ENCODE results near the gene PCNP. TPM values are rescaled to one million over a fixed set of nuclear protein-coding genes. Genes with fewer than 3 reads are reported as not detected.

Gene PCNP
- total RNA-seq, 4 donors from 2014 or later = 105 to 186 (median 124) TPM

- 0% methylated on average over 18 of the region's 35 CpGs for whole genome bisulfite sequencing
- Histone ChIP-seq H3K36me3 (peaks cover 0 to 22% (median 20%) of the 10 kb centered on the region in 4 donors), H3K27me3 (peaks cover 0 to 23% (median 0%) of the 10 kb centered on the region in 4 donors), H3K4me3 (peak within 1 kb of the TSS; percentile 63 to 87 (median 74)), H3K4me1 (peaks cover 13 to 34% (median 31%) of the 10 kb centered on the region in 4 donors), H3K27ac (replicated peaks in 1 of 4) (peak within 1 kb of the TSS; percentile 85 to 91 (median 88)), H3K9me3 (no peaks in the 10 kb centered on the region)
- TF ChIP-seq POLR2AphosphoS5 (IDR thresholded peaks at IDR 0.05) (peak; percentile 96 to 98), POLR2A (IDR thresholded peaks at IDR 0.05; ENCODE audit: low read depth) (peak; percentile 49), CTCF (IDR thresholded peaks at IDR 0.05) (no peak), EP300 (IDR thresholded peaks at IDR 0.05) (no peak)
- DNase-seq (ENCODE audit: extremely low spot score) = peak; percentile 97
- intact Hi-C loops (cut with DNase I) = loop anchor here (5.0 kb wide), 1 partner anchor 49 kb away; the partner anchor contains the start of gene SENP7
These were observed 12.2 kb upstream of the PCNP start, which contains the start of gene TRMT10C for GRCh38 chr3:101561630-101562328. Gene TRMT10C, plus strand, starts transcription at chr3:101561868. Its CDS starts 2,914 bp downstream, at chr3:101564782.

- WGBS = 90% methylated on average over 6 of the region's 6 CpGs
- H3K36me3 ChIP-seq = peaks cover 0 to 33% (median 30%) of the 10 kb centered on the region in 4 donors
- H3K9me3 ChIP-seq = no peaks in the 10 kb centered on the region
- no peak for TF ChIP-seq CTCF (IDR thresholded peaks at IDR 0.05)
- no peak for TF ChIP-seq POLR2AphosphoS5 (IDR thresholded peaks at IDR 0.05)
- no peak for TF ChIP-seq EP300 (IDR thresholded peaks at IDR 0.05)
- no peak for TF ChIP-seq POLR2A (IDR thresholded peaks at IDR 0.05; ENCODE audit: low read depth)
- intact Hi-C loops (cut with DNase I) = no loop called here
- no peak overlapping the region for H3K27ac ChIP-seq (replicated peaks in 1 of 4)
- no peaks in the 10 kb centered on the region for H3K27me3 ChIP-seq
- no peak for DNase-seq (ENCODE audit: extremely low spot score)
- peaks cover 7 to 29% (median 28%) of the 10 kb centered on the region in 4 donors for H3K4me1 ChIP-seq
- no peak overlapping the region for H3K4me3 ChIP-seq
These were observed 6.3 kb upstream of the PCNP start for GRCh38 chr3:101567528-101568317.

- Histone ChIP-seq H3K4me1 (peaks cover 17 to 22% (median 21%) of the 10 kb centered on the region in 4 donors), H3K4me3 (no peak overlapping the region), H3K9me3 (no peaks in the 10 kb centered on the region), H3K27me3 (no peaks in the 10 kb centered on the region), H3K27ac (replicated peaks in 1 of 4) (no peak overlapping the region), H3K36me3 (peaks cover 0 to 16% (median 15%) of the 10 kb centered on the region in 4 donors)
- intact Hi-C loops (cut with DNase I) = loop anchor here (10.0 kb wide), 1 partner anchor 616 kb away; no protein-coding TSS in a partner anchor
- DNase-seq (ENCODE audit: extremely low spot score) = no peak
- TF ChIP-seq POLR2A (IDR thresholded peaks at IDR 0.05; ENCODE audit: low read depth) (no peak), CTCF (IDR thresholded peaks at IDR 0.05) (no peak), POLR2AphosphoS5 (IDR thresholded peaks at IDR 0.05) (no peak), EP300 (IDR thresholded peaks at IDR 0.05) (no peak)
- WGBS = 87% methylated on average over 9 of the region's 9 CpGs
These were observed 2.7 kb upstream of the PCNP start for GRCh38 chr3:101571028-101571895.

- intact Hi-C loops (cut with DNase I) = loop anchor here (5.0 to 10.0 kb wide), 2 partner anchors 103 to 620 kb away; partner anchors contain the start of gene ZBTB11
- H3K4me1 ChIP-seq = peaks cover 36 to 55% (median 53%) of the 10 kb centered on the region in 4 donors
- H3K4me3 ChIP-seq = peak overlapping the region; percentile 72 to 93 (median 83)
These were observed 570 bp downstream of the PCNP start for GRCh38 chr3:101574388-101575112.

More at GRCh38 chr3:101574388-101575112, 570 bp downstream of the PCNP start:
- H3K27ac ChIP-seq (replicated peaks in 1 of 4) = peak overlapping the region; percentile 95 to 99 (median 98)
- no peaks in the 10 kb centered on the region for H3K9me3 ChIP-seq
- under 1% methylated on average over 33 of the region's 41 CpGs for WGBS
- H3K27me3 ChIP-seq = no peaks in the 10 kb centered on the region
- TF ChIP-seq POLR2AphosphoS5 (IDR thresholded peaks at IDR 0.05) (peak; percentile 33 to 35), EP300 (IDR thresholded peaks at IDR 0.05) (no peak)
- H3K36me3 ChIP-seq = peaks cover 0 to 14% (median 11%) of the 10 kb centered on the region in 4 donors
- peak; percentile 92 for DNase-seq (ENCODE audit: extremely low spot score)

All from esophagus muscularis mucosa (tissue), 4 donors.